B cell (primary cell): Measurements from ENCODE around the gene UBQLN4. TPM values are rescaled to one million over a fixed set of nuclear protein-coding genes. Genes with fewer than 3 reads are reported as not detected.

ENCODE experiments used
- ATAC-seq: fragments of 200-7000 bp; cut with Tn5 transposase; one replicate; pipeline ENCODE4 v1.10.0; 2021; ENCODE audit warnings: low read depth, mild to moderate bottlenecking, moderate number of reproducible peaks, moderate library complexity
- CTCF ChIA-PET: fragments of 350-600 bp; sonication (Branson Sonifier 250); formaldehyde crosslinking; loops from one replicate; lab custom pipeline; 2021; ENCODE audit warnings: antibody characterized with exemption, inconsistent platforms; lab: Charles Lee
- POLR2A ChIA-PET: fragments of 350-600 bp; sonication (Branson Sonifier 250); formaldehyde crosslinking; loops from one replicate; lab custom pipeline; 2021; ENCODE audit warnings: antibody characterized with exemption; lab: Charles Lee
- DNase-seq: peaks from one replicate; pipeline ENCODE4 v3.0.0; 2013
- H2AFZ ChIP-seq: 2 replicates; pipeline ENCODE4 v1.6.1; 2012; ENCODE audit warnings: mild to moderate bottlenecking, low read depth, low read length; ENCODE audit not compliant: insufficient read depth, poor library complexity, severe bottlenecking
- H3K27ac ChIP-seq, 2 donors: 1 replicate in 1 of 2; 2 replicates in 1 of 2; pipeline ENCODE4 v1.5.1; 2012 to 2013; ENCODE audit warnings: low read length in 2 of 2, mild to moderate bottlenecking in 2 of 2, moderate library complexity in 1 of 2
- H3K27me3 ChIP-seq, 4 experiments: fragments of 200-600 bp in 1 of 4; sonication (generic) in 1 of 4; replicated peaks in 1 of 4; 1 replicate in 2 of 4; 2 replicates in 2 of 4; pipeline versions ENCODE4 v1.6.1 to v1.7.0; 2013 to 2016; ENCODE audit warnings: low read length in 3 of 4, mild to moderate bottlenecking in 2 of 4, mixed read lengths in 1 of 4, moderate library complexity in 1 of 4; ENCODE audit not compliant: insufficient read depth in 4 of 4, control insufficient read depth in 3 of 4; ENCODE audit errors: control extremely low read depth in 1 of 4
- H3K36me3 ChIP-seq, 2 experiments: replicated peaks in 1 of 2; 1 replicate in 1 of 2; 2 replicates in 1 of 2; pipeline versions ENCODE4 v1.6.1 to v1.7.1; 2013; ENCODE audit warnings: low read length in 1 of 2; ENCODE audit not compliant: insufficient read depth in 2 of 2, control insufficient read depth in 1 of 2; ENCODE audit errors: control extremely low read depth in 1 of 2, extremely low read depth in 1 of 2
- H3K4me1 ChIP-seq, 2 donors: fragments of 200-600 bp in 1 of 2; sonication (generic) in 1 of 2; 1 replicate in 1 of 2; 2 replicates in 1 of 2; pipeline versions ENCODE4 v1.5.1 to v1.6.1; 2013 to 2017; ENCODE audit warnings: low read length in 2 of 2; ENCODE audit not compliant: control insufficient read depth in 2 of 2, insufficient read depth in 2 of 2
- H3K4me2 ChIP-seq: replicated peaks from 2 replicates; pipeline ENCODE3; 2012; ENCODE audit warnings: mild to moderate bottlenecking, low read depth, low read length; ENCODE audit not compliant: poor library complexity, severe bottlenecking
- H3K4me3 ChIP-seq, 5 experiments: fragments of 200-600 bp in 1 of 5; sonication (generic) in 1 of 5; 1 replicate in 3 of 5; 2 replicates in 2 of 5; pipeline versions ENCODE4 v1.5.1 to v1.7.0; 2011 to 2016; ENCODE audit warnings: low read length in 4 of 5, mild to moderate bottlenecking in 4 of 5, low read depth in 2 of 5, control low read depth in 1 of 5, moderate library complexity in 1 of 5; ENCODE audit not compliant: insufficient read depth in 1 of 5; ENCODE audit errors: control extremely low read depth in 1 of 5, extremely low read depth in 1 of 5
- H3K79me2 ChIP-seq: fragments of 200-600 bp; sonication (generic); one replicate; pipeline ENCODE4 v1.6.0; 2016; ENCODE audit warnings: low read length; ENCODE audit not compliant: control insufficient read depth, insufficient read depth
- H3K9ac ChIP-seq: fragments of 200-600 bp; sonication (generic); 2 replicates; pipeline ENCODE4 v1.6.1; 2017; ENCODE audit warnings: mild to moderate bottlenecking, low read length, moderate library complexity
- H3K9me3 ChIP-seq, 3 donors: one replicate each; pipeline versions ENCODE4 v1.6.1 to v1.7.1; 2013; ENCODE audit warnings: low read length in 2 of 3; ENCODE audit not compliant: control insufficient read depth in 2 of 3, insufficient read depth in 1 of 3; ENCODE audit errors: control extremely low read depth in 1 of 3
- H4K20me1 ChIP-seq: 2 replicates; pipeline ENCODE4 v1.6.0; 2012; ENCODE audit warnings: mild to moderate bottlenecking, low read length; ENCODE audit not compliant: insufficient read depth, control insufficient read depth, poor library complexity, severe bottlenecking
- H3K27ac Mint-ChIP-seq: one replicate; pipeline ENCODE4 v1.8.0; 2021; ENCODE audit warnings: mixed read lengths
- H3K27me3 Mint-ChIP-seq: one replicate; pipeline ENCODE4 v1.8.0; 2021; ENCODE audit warnings: mixed read lengths
- H3K4me1 Mint-ChIP-seq: one replicate; pipeline ENCODE4 v1.8.0; 2021; ENCODE audit warnings: mixed read lengths
- H3K4me3 Mint-ChIP-seq: one replicate; pipeline ENCODE4 v1.8.0; 2021; ENCODE audit warnings: mixed read lengths
- H3K9me3 Mint-ChIP-seq: one replicate; pipeline ENCODE4 v1.8.0; 2022; ENCODE audit warnings: mixed read lengths; ENCODE audit not compliant: insufficient read depth
- CTCF ChIP-seq: fragments of 200-600 bp; IDR thresholded peaks from one replicate; pipeline ENCODE4 v1.8.0; 2022; ENCODE audit warnings: antibody characterized with exemption, mild to moderate bottlenecking
- EZH2 ChIP-seq: IDR thresholded peaks from 2 replicates; pipeline ENCODE4 v1.6.1; 2012; ENCODE audit warnings: borderline replicate concordance, low read depth, mild to moderate bottlenecking, moderate library complexity, low read length; ENCODE audit not compliant: insufficient read depth, poor library complexity, severe bottlenecking
- WGBS: methylation state at CpG from one replicate; pipeline ENCODE4 v1.1.5; 2013; ENCODE audit warnings: missing lambda C conversion rate; ENCODE audit not compliant: insufficient coverage; 5-methylcytosine and 5-hydroxymethylcytosine counted together
- intact Hi-C: fragments of 100-400 bp; cut with micrococcal nuclease; formaldehyde crosslinking; loops from one replicate; pipeline ENCODE4 v1.10.0; 2022
- polyA plus RNA-seq: library from polyadenylated mRNA; depleted of rRNA; stranded (reverse); fragments of >200 nt; gene quantifications from 2 replicates; pipeline ENCODE4 v1.2.3, GENCODE V29; 2012
- total RNA-seq, 2 donors: library from RNA; stranded (reverse); fragments of 120-200 nt in 1 of 2; gene quantifications; 1 replicate in 1 of 2; 2 replicates in 1 of 2; pipeline versions ENCODE4 v1.2.3 to v1.2.4, GENCODE V29; 2013 to 2022

Gene UBQLN4
- total and polyA plus RNA-seq, 2 donors (not counting 1 experiment from before 2014, with no cell fraction given), result 20.9 to 39.0 TPM

GRCh38 chr1:156067262-156067661, 13.7 kb upstream of the UBQLN4 start:
- Histone ChIP-seq H3K9ac (no peak overlapping the region), H4K20me1 (no peaks in the 10 kb centered on the region), H2AFZ (no peak overlapping the region), H3K9me3 (no peaks in the 10 kb centered on the region), H3K36me3 (no peaks in the 10 kb centered on the region), H3K27ac (no peak overlapping the region), H3K4me3 (no peak overlapping the region), H3K4me2 (no peak overlapping the region), H3K79me2 (no peaks in the 10 kb centered on the region), H3K27me3 (peaks cover 0 to 4% (median 0%) of the 10 kb centered on the region in 4 experiments), H3K4me1 (no peaks in the 10 kb centered on the region)
- ChIA-PET CTCF (interaction anchor here (1.9 to 2.2 kb wide), 2 partner anchors 129 to 134 kb away, joined by 7 to 15 read pairs; partner anchors contain the start of gene KHDC4), POLR2A (no interaction called here)
- Mint-ChIP-seq H3K4me1 (no peaks in the 10 kb centered on the region), H3K27ac (no peak overlapping the region), H3K27me3 (no peaks in the 10 kb centered on the region), H3K4me3 (no peak overlapping the region), H3K9me3 (no peaks in the 10 kb centered on the region)
- TF ChIP-seq CTCF (no peak), EZH2 (no peak)
- DNase-seq, result no peak
- ATAC-seq, result no peak
- 79% methylated on average over 1 of the region's 2 CpGs for WGBS
- intact Hi-C loops, result loop anchor here (5.0 kb wide), 1 partner anchor 135 kb away; the partner anchor contains the start of gene KHDC4

GRCh38 chr1:156065871-156066270, 12.3 kb upstream of the UBQLN4 start:
- no peak overlapping the region for H3K9ac ChIP-seq
- POLR2A ChIA-PET, result no interaction called here
- H4K20me1 ChIP-seq, result no peaks in the 10 kb centered on the region
- TF ChIP-seq CTCF (no peak), EZH2 (no peak)
- H3K27me3 Mint-ChIP-seq, result no peaks in the 10 kb centered on the region
- H3K27me3 ChIP-seq, result peaks cover 0 to 4% (median 0%) of the 10 kb centered on the region in 4 experiments
- no peak overlapping the region for H3K27ac Mint-ChIP-seq
- H3K4me3 ChIP-seq, result no peak overlapping the region
- no peak for DNase-seq
- 75% methylated on average over 16 of the region's 16 CpGs for WGBS
- H3K9me3 ChIP-seq, result no peaks in the 10 kb centered on the region
- no peak overlapping the region for H3K4me3 Mint-ChIP-seq
- no peak for ATAC-seq
- no peak overlapping the region for H3K27ac ChIP-seq
- no peaks in the 10 kb centered on the region for H3K9me3 Mint-ChIP-seq
- H3K4me2 ChIP-seq, result no peak overlapping the region
- CTCF ChIA-PET, result interaction anchor here (1.0 to 2.2 kb wide), 6 partner anchors 19 to 132 kb away, joined by 3 to 15 read pairs (median 6); partner anchors contain the start of genes KHDC4 and SSR2
- H3K79me2 ChIP-seq, result no peaks in the 10 kb centered on the region
- intact Hi-C loops, result loop anchor here (5.0 kb wide), 1 partner anchor 134 kb away; the partner anchor contains the start of gene KHDC4
- no peaks in the 10 kb centered on the region for H3K4me1 ChIP-seq
- no peaks in the 10 kb centered on the region for H3K4me1 Mint-ChIP-seq
- H3K36me3 ChIP-seq, result no peaks in the 10 kb centered on the region
- H2AFZ ChIP-seq, result no peak overlapping the region
